Neural cell (in vitro differentiated cells): ENCODE measurements around the gene PGK2. TPM values are rescaled to one million over a fixed set of nuclear protein-coding genes. Genes with fewer than 3 reads are reported as not detected.

Experiments used
- H2AFZ ChIP-seq: fragments of 200-600, 300-800 bp; sonication (generic), shearing (Covaris generic); 2 replicates; pipeline ENCODE4 v1.6.0; 2014; ENCODE audit warnings: low read depth, mild to moderate bottlenecking, antibody characterized with exemption, low read length, moderate library complexity
- H3F3A ChIP-seq: fragments of 200-600 bp; shearing (Covaris generic); 2 replicates; pipeline ENCODE4 v1.6.1; 2016; ENCODE audit warnings: mild to moderate bottlenecking, moderate library complexity, mixed read lengths, antibody characterized with exemption, low read length; ENCODE audit not compliant: insufficient read depth, poor library complexity, severe bottlenecking
- H3K27ac ChIP-seq: fragments of 200-600, 300-800 bp; sonication (generic), shearing (Covaris generic); 2 replicates; pipeline ENCODE4 v1.5.1; 2014; ENCODE audit warnings: mild to moderate bottlenecking, low read length, moderate library complexity
- H3K27me3 ChIP-seq: fragments of 300-800, 200-600 bp; sonication (generic), shearing (Covaris generic); 2 replicates; pipeline ENCODE4 v1.6.0; 2014; ENCODE audit warnings: mild to moderate bottlenecking, low read depth, low read length, moderate library complexity; ENCODE audit not compliant: insufficient read depth
- H3K36me3 ChIP-seq: fragments of 300-800, 200-600 bp; sonication (generic), shearing (Covaris generic); 2 replicates; pipeline ENCODE4 v1.5.1; 2014; ENCODE audit warnings: mild to moderate bottlenecking, antibody characterized with exemption, low read length, moderate library complexity; ENCODE audit not compliant: insufficient read depth
- H3K4me2 ChIP-seq: fragments of 300-800, 200-600 bp; sonication (generic), shearing (Covaris generic); 2 replicates; pipeline ENCODE4 v1.6.0; 2014; ENCODE audit warnings: mild to moderate bottlenecking, low read length
- H3K4me3 ChIP-seq: fragments of 300-800, 200-600 bp; sonication (generic), shearing (Covaris generic); 2 replicates; pipeline ENCODE4 v1.5.1; 2014; ENCODE audit warnings: mild to moderate bottlenecking, low read length, moderate library complexity
- H3K79me2 ChIP-seq: fragments of 200-600 bp; shearing (Covaris generic); replicated peaks from 2 replicates; pipeline ENCODE4 v1.6.0; 2014; ENCODE audit warnings: mild to moderate bottlenecking, low read length, moderate library complexity; ENCODE audit not compliant: insufficient read depth
- H3K9ac ChIP-seq: fragments of 300-800, 200-600 bp; sonication (generic), shearing (Covaris generic); 2 replicates; pipeline ENCODE4 v1.6.1; 2016; ENCODE audit warnings: mild to moderate bottlenecking, low read length, mixed read lengths
- H3K9me2 ChIP-seq: fragments of 200-600 bp; shearing (Covaris generic); 2 replicates; pipeline ENCODE4 v1.6.1; 2016; ENCODE audit warnings: mild to moderate bottlenecking, low read length, mixed read lengths; ENCODE audit not compliant: insufficient read depth
- H3K9me3 ChIP-seq: fragments of 200-600, 300-800 bp; sonication (generic), shearing (Covaris generic); 2 replicates; pipeline ENCODE4 v1.6.1; 2016; ENCODE audit warnings: mild to moderate bottlenecking, mixed run types, low read length, moderate library complexity, mixed read lengths
- H4K20me1 ChIP-seq: fragments of 200-600 bp; shearing (Covaris generic); 2 replicates; pipeline ENCODE4 v1.6.1; 2016; ENCODE audit warnings: mild to moderate bottlenecking, mixed run types; ENCODE audit not compliant: insufficient read depth
- EP300 ChIP-seq: fragments of 450-650 bp; conservative IDR thresholded peaks from 2 replicates; pipeline ENCODE4 v1.6.1; 2014; ENCODE audit warnings: antibody characterized with exemption, mild to moderate bottlenecking, moderate library complexity; ENCODE audit not compliant: poor library complexity, severe bottlenecking
- EZH2 ChIP-seq: fragments of 200-600, 300-800 bp; shearing (Covaris generic), sonication (generic); IDR thresholded peaks from 2 replicates; pipeline ENCODE4 v1.6.1; 2014; ENCODE audit warnings: antibody characterized with exemption, low read length, borderline replicate concordance, mild to moderate bottlenecking; ENCODE audit not compliant: insufficient read depth, poor library complexity, severe bottlenecking
- MXI1 ChIP-seq: fragments of 450-650 bp; conservative IDR thresholded peaks from 2 replicates; pipeline ENCODE4 v1.6.1; 2014; ENCODE audit warnings: antibody characterized with exemption, mild to moderate bottlenecking; ENCODE audit not compliant: poor library complexity, severe bottlenecking
- POLR2AphosphoS5 ChIP-seq: IDR thresholded peaks from 2 replicates; pipeline ENCODE4 v1.6.1; 2012
- RAD21 ChIP-seq: fragments of 450-650 bp; conservative IDR thresholded peaks from 2 replicates; pipeline ENCODE4 v1.6.1; 2014; ENCODE audit warnings: antibody characterized with exemption, mild to moderate bottlenecking, moderate library complexity
- SMC3 ChIP-seq: fragments of 450-650 bp; conservative IDR thresholded peaks from 2 replicates; pipeline ENCODE4 v1.6.1; 2014; ENCODE audit warnings: antibody characterized with exemption, mild to moderate bottlenecking, moderate library complexity; ENCODE audit not compliant: poor library complexity
- TAF1 ChIP-seq: IDR thresholded peaks from 2 replicates; pipeline ENCODE4 v1.6.1; 2012; ENCODE audit warnings: low read depth
- polyA plus RNA-seq: library from polyadenylated mRNA; depleted of rRNA; stranded (reverse); fragments of >200 nt; gene quantifications from 2 replicates; pipeline ENCODE4 v1.2.3, GENCODE V29; 2014
- TF ChIP-seq, protein P1 (sequence below): fragments of 450-650 bp; IDR thresholded peaks from 2 replicates; pipeline ENCODE4 v1.5.1; 2014; ENCODE audit warnings: antibody characterized with exemption, mild to moderate bottlenecking, moderate library complexity; ENCODE audit not compliant: poor library complexity, severe bottlenecking
- TF ChIP-seq, protein P2 (sequence below): IDR thresholded peaks from 2 replicates; pipeline ENCODE4 v1.6.1; 2012; ENCODE audit warnings: borderline replicate concordance

PGK2 gene
- polyA plus RNA-seq, 1 donor from 2014 or later = not detected

- H3F3A ChIP-seq = no peaks in the 10 kb centered on the region
- no peaks in the 10 kb centered on the region for H4K20me1 ChIP-seq
- no peaks in the 10 kb centered on the region for H3K79me2 ChIP-seq
- H3K36me3 ChIP-seq = no peaks in the 10 kb centered on the region
- H2AFZ ChIP-seq = no peak overlapping the region
- no peak for TF ChIP-seq EZH2
- TF ChIP-seq, protein P1, sequence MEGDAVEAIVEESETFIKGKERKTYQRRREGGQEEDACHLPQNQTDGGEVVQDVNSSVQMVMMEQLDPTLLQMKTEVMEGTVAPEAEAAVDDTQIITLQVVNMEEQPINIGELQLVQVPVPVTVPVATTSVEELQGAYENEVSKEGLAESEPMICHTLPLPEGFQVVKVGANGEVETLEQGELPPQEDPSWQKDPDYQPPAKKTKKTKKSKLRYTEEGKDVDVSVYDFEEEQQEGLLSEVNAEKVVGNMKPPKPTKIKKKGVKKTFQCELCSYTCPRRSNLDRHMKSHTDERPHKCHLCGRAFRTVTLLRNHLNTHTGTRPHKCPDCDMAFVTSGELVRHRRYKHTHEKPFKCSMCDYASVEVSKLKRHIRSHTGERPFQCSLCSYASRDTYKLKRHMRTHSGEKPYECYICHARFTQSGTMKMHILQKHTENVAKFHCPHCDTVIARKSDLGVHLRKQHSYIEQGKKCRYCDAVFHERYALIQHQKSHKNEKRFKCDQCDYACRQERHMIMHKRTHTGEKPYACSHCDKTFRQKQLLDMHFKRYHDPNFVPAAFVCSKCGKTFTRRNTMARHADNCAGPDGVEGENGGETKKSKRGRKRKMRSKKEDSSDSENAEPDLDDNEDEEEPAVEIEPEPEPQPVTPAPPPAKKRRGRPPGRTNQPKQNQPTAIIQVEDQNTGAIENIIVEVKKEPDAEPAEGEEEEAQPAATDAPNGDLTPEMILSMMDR = no peak
- TF ChIP-seq TAF1 = no peak
- no peak for TF ChIP-seq POLR2AphosphoS5
- TF ChIP-seq, protein P2, sequence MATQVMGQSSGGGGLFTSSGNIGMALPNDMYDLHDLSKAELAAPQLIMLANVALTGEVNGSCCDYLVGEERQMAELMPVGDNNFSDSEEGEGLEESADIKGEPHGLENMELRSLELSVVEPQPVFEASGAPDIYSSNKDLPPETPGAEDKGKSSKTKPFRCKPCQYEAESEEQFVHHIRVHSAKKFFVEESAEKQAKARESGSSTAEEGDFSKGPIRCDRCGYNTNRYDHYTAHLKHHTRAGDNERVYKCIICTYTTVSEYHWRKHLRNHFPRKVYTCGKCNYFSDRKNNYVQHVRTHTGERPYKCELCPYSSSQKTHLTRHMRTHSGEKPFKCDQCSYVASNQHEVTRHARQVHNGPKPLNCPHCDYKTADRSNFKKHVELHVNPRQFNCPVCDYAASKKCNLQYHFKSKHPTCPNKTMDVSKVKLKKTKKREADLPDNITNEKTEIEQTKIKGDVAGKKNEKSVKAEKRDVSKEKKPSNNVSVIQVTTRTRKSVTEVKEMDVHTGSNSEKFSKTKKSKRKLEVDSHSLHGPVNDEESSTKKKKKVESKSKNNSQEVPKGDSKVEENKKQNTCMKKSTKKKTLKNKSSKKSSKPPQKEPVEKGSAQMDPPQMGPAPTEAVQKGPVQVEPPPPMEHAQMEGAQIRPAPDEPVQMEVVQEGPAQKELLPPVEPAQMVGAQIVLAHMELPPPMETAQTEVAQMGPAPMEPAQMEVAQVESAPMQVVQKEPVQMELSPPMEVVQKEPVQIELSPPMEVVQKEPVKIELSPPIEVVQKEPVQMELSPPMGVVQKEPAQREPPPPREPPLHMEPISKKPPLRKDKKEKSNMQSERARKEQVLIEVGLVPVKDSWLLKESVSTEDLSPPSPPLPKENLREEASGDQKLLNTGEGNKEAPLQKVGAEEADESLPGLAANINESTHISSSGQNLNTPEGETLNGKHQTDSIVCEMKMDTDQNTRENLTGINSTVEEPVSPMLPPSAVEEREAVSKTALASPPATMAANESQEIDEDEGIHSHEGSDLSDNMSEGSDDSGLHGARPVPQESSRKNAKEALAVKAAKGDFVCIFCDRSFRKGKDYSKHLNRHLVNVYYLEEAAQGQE = no peak
- no peak for TF ChIP-seq RAD21
- no peak for TF ChIP-seq EP300
- no peak for TF ChIP-seq MXI1
- no peak for TF ChIP-seq SMC3
- H3K9me2 ChIP-seq = no peaks in the 10 kb centered on the region
- no peak overlapping the region for H3K4me2 ChIP-seq
- no peaks in the 10 kb centered on the region for H3K9me3 ChIP-seq
- H3K4me3 ChIP-seq = no peak overlapping the region
- no peak overlapping the region for H3K27ac ChIP-seq
- no peaks in the 10 kb centered on the region for H3K27me3 ChIP-seq
- no peak overlapping the region for H3K9ac ChIP-seq
Observed at GRCh38 chr6:49736017-49736508, 51.0 kb downstream of the PGK2 start.

Other genes with a start within 250 kb of the PGK2 start
- gene C6orf141, start 236.6 kb downstream of the PGK2 start, polyA plus RNA-seq = not detected in 2 replicates
- gene RHAG, start 150.4 kb downstream of the PGK2 start, polyA plus RNA-seq = not detected in 2 replicates
- not detected in 2 replicates for gene CRISP2, start 73.7 kb downstream of the PGK2 start, polyA plus RNA-seq
- not detected in 2 replicates for gene CRISP3, start 42.9 kb downstream of the PGK2 start, polyA plus RNA-seq
- not detected in 2 replicates for gene CRISP1, start 79.2 kb upstream of the PGK2 start, polyA plus RNA-seq
- not detected in 2 replicates for gene DEFB114, start 176.9 kb upstream of the PGK2 start, polyA plus RNA-seq
- not detected in 2 replicates for gene DEFB113, start 182.3 kb upstream of the PGK2 start, polyA plus RNA-seq
- not detected in 2 replicates for gene DEFB110, start 234.7 kb upstream of the PGK2 start, polyA plus RNA-seq